ENCODE data around the gene PIM1. TPM values are rescaled to one million over a fixed set of nuclear protein-coding genes. Genes with fewer than 3 reads are reported as not detected.
"Not testable (repeated sequence)": the region's sequence is repeated elsewhere in the genome, so short reads cannot be mapped to it uniquely, and the experiment has no call there.

PIM1 gene
- total and polyA plus RNA-seq, 10 of the 15 experiments (the other 5 are each of a cell fraction or from before 2014, with no cell fraction given), result 0.66 to 33.9 (median 10.2) TPM

GRCh38 chr6:37128863-37129443, 41.0 kb upstream of the PIM1 start:
- DNase-seq (ENCODE audit: low read depth, low spot score); H2AFZ ChIP-seq (ENCODE audit: control insufficient read depth, low read depth, low read length); H4K20me1 ChIP-seq (ENCODE audit: control insufficient read depth, insufficient read depth); H3K79me2 ChIP-seq (ENCODE audit: control insufficient read depth, insufficient read depth, low read length); H3K9ac ChIP-seq (ENCODE audit: control insufficient read depth, insufficient read depth, low read length); BruUV-seq (replicated peaks); H3K4me3 ChIP-seq; H3K27ac ChIP-seq (ENCODE audit: control insufficient read depth, insufficient read depth); H3K4me2 ChIP-seq (ENCODE audit: control insufficient read depth, insufficient read depth); H3K27me3 ChIP-seq (replicated peaks in 1 of 2; ENCODE audit: control insufficient read depth in 2 of 2, insufficient read depth in 2 of 2, low read length in 1 of 2); H3K36me3 ChIP-seq (ENCODE audit: control insufficient read depth in 2 of 2, insufficient read depth in 2 of 2, low read length in 1 of 2); ATAC-seq; FAIRE-seq; H3K9me3 ChIP-seq (replicated peaks; ENCODE audit: control insufficient read depth, insufficient read depth, low read length); intact Hi-C loops (cut with micrococcal nuclease; ENCODE audit: unreplicated experiment); in situ Hi-C loops (cut with MboI): not testable (repeated sequence)
- POLR2A ChIA-PET, result interaction anchor here (0.8 to 1.1 kb wide), 3 partner anchors 13 to 146 kb away, joined by 3 to 5 read pairs (median 3); no protein-coding TSS in a partner anchor
- RAD21 ChIA-PET (ENCODE audit: unreplicated experiment), result interaction anchor here (1.2 to 4.6 kb wide), 3 partner anchors 42 to 81 kb away, joined by 3 to 41 read pairs (median 3); partner anchors contain the start of gene PIM1
- CTCF ChIA-PET, result interaction anchor here (0.5 to 3.2 kb wide), 8 partner anchors 11 to 76 kb away, joined by 3 to 15 read pairs (median 3); no protein-coding TSS in a partner anchor
- WGBS (ENCODE audit: insufficient coverage, insufficient replicate concordance, low lambda C conversion rate, missing lambda C conversion rate), result 81% methylated on average over 12 of the region's 12 CpGs
- H3K4me1 ChIP-seq (ENCODE audit: control insufficient read depth, insufficient read depth, low read length), result peaks cover 15% of the 10 kb centered on the region; the same call in 1 of the 2 replicates
- SMC1A ChIA-PET (ENCODE audit: uncharacterized antibody, unreplicated experiment), result interaction anchor here (0.6 to 2.7 kb wide), 8 partner anchors 10 to 78 kb away, joined by 3 to 17 read pairs (median 6); no protein-coding TSS in a partner anchor

GRCh38 chr6:37129566-37129965, 40.4 kb upstream of the PIM1 start:
- ChIA-PET POLR2A (interaction anchor here (0.6 to 1.1 kb wide), 4 partner anchors 13 to 535 kb away, joined by 3 to 8 read pairs (median 4); no protein-coding TSS in a partner anchor), SMC1A (ENCODE audit: uncharacterized antibody, unreplicated experiment) (interaction anchor here (0.6 to 2.7 kb wide), 6 partner anchors 12 to 79 kb away, joined by 3 to 17 read pairs (median 4); no protein-coding TSS in a partner anchor), CTCF (interaction anchor here (0.5 to 3.2 kb wide), 3 partner anchors 15 to 57 kb away, joined by 3 to 15 read pairs (median 3); no protein-coding TSS in a partner anchor), RAD21 (ENCODE audit: unreplicated experiment) (interaction anchor here (0.6 to 4.6 kb wide), 4 partner anchors 36 to 78 kb away, joined by 3 to 41 read pairs (median 4); partner anchors contain the start of gene PIM1)
- in situ Hi-C loops (cut with MboI), result no loop called here
- H3K27me3 ChIP-seq (replicated peaks in 1 of 2; ENCODE audit: control insufficient read depth in 2 of 2, insufficient read depth in 2 of 2, low read length in 1 of 2), result no peaks in the 10 kb centered on the region
- peaks cover 15% of the 10 kb centered on the region; the same call in 1 of the 2 replicates for H3K4me1 ChIP-seq (ENCODE audit: control insufficient read depth, insufficient read depth, low read length)
- 46% methylated on average over 5 of the region's 5 CpGs for WGBS (ENCODE audit: insufficient coverage, insufficient replicate concordance, low lambda C conversion rate, missing lambda C conversion rate)
- no peak overlapping the region for H3K4me3 ChIP-seq
- DNase-seq (ENCODE audit: low read depth, low spot score) (no peak), ATAC-seq (peak; percentile 17; the same call in 1 of the 3 replicates), FAIRE-seq (no peak)
- H3K27ac ChIP-seq (ENCODE audit: control insufficient read depth, insufficient read depth), result no peak overlapping the region
- H4K20me1 ChIP-seq (ENCODE audit: control insufficient read depth, insufficient read depth), result no peaks in the 10 kb centered on the region
- intact Hi-C loops (cut with micrococcal nuclease; ENCODE audit: unreplicated experiment), result no loop called here
- no peak overlapping the region for H3K4me2 ChIP-seq (ENCODE audit: control insufficient read depth, insufficient read depth)
- H3K9ac ChIP-seq (ENCODE audit: control insufficient read depth, insufficient read depth, low read length), result no peak overlapping the region
- no TSS peak for BruUV-seq (replicated peaks)
- no peak overlapping the region for H2AFZ ChIP-seq (ENCODE audit: control insufficient read depth, low read depth, low read length)
- H3K9me3 ChIP-seq (replicated peaks; ENCODE audit: control insufficient read depth, insufficient read depth, low read length), result no peaks in the 10 kb centered on the region
- H3K36me3 ChIP-seq (ENCODE audit: control insufficient read depth in 2 of 2, insufficient read depth in 2 of 2, low read length in 1 of 2), result no peaks in the 10 kb centered on the region
- no peaks in the 10 kb centered on the region for H3K79me2 ChIP-seq (ENCODE audit: control insufficient read depth, insufficient read depth, low read length)
- TF ChIP-seq MYB (IDR thresholded peaks at IDR 0.05; ENCODE audit: borderline replicate concordance, low read depth, low read length), result no peak
- TF ChIP-seq FOS (IDR thresholded peaks at IDR 0.05; ENCODE audit: borderline replicate concordance, extremely low read depth, insufficient read length), result no peak
- TF ChIP-seq POLR2A (IDR thresholded peaks at IDR 0.05; ENCODE audit: low read depth, low read length), result no peak
- no peak for TF ChIP-seq ATF2 (IDR thresholded peaks at IDR 0.05; ENCODE audit: low read length)
- no peak for TF ChIP-seq IRF3 (IDR thresholded peaks at IDR 0.05)
- TF ChIP-seq CBFB (IDR thresholded peaks at IDR 0.05; ENCODE audit: low read depth), result no peak
- TF ChIP-seq NFYA (IDR thresholded peaks at IDR 0.05; ENCODE audit: borderline replicate concordance, low read depth, low read length), result no peak
- TF ChIP-seq HDAC6 (IDR thresholded peaks at IDR 0.05; ENCODE audit: unreplicated experiment), result no peak
- no peak for TF ChIP-seq CTCF (IDR thresholded peaks at IDR 0.05 in 2 of 3, conservative IDR thresholded peaks at IDR 0.05 in 1 of 3; ENCODE audit: control insufficient read depth in 2 of 3, extremely low read depth in 1 of 3, insufficient read depth in 1 of 3, low read depth in 3 of 3, low read length in 3 of 3)
- TF ChIP-seq ATF3 (IDR thresholded peaks at IDR 0.05; ENCODE audit: borderline replicate concordance, extremely low read depth, low read depth, low read length), result no peak
